ENCODE data around the gene ANO10. TPM values are rescaled to one million over a fixed set of nuclear protein-coding genes. Genes with fewer than 3 reads are reported as not detected.

The ANO10 gene
- total and polyA plus RNA-seq, 11 donors = 8.3 to 29.8 (median 15.8) TPM

DNA sequence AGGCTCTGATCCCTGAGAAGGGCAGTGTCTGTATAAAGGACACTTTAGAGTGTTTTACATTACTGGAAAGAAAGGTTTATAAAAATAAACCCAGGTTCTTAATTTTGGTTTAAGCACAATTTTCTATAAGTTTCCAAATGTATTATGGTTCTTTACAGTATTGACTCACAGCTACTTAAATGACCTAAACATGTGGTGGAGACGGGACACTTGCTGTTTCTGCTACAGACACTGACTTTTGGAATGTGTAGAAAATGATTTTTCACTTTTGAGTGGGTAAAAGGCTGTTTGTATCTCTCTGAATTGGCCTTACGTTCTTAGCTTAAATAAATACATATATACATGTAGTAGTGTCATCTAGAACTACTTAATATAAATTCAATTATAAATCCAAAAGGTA lies 280.0 kb downstream of the ANO10 start:
- no peak for ATAC-seq
- 83 to 90% (median 89%) methylated on average over 2 of the region's 2 CpGs for WGBS, 4 donors
- Histone ChIP-seq H3K4me3 (no peak overlapping the region), H3K27me3 (no peaks in the 10 kb centered on the region), H3K36me3 (peaks cover 0 to 98% (median 92%) of the 10 kb centered on the region in 9 donors), H3K9me3 (peaks cover 0 to 28% (median 23%) of the 10 kb centered on the region in 12 donors), H3K27ac (peak overlapping the region in 6 of 12 donors; percentile 3 to 42 (median 14)), H3K4me1 (peaks cover 0 to 43% (median 21%) of the 10 kb centered on the region in 12 donors)
- DNase-seq = no peak
- intact Hi-C loops (cut with DNase I) = no loop called here
- TF ChIP-seq, protein P1, sequence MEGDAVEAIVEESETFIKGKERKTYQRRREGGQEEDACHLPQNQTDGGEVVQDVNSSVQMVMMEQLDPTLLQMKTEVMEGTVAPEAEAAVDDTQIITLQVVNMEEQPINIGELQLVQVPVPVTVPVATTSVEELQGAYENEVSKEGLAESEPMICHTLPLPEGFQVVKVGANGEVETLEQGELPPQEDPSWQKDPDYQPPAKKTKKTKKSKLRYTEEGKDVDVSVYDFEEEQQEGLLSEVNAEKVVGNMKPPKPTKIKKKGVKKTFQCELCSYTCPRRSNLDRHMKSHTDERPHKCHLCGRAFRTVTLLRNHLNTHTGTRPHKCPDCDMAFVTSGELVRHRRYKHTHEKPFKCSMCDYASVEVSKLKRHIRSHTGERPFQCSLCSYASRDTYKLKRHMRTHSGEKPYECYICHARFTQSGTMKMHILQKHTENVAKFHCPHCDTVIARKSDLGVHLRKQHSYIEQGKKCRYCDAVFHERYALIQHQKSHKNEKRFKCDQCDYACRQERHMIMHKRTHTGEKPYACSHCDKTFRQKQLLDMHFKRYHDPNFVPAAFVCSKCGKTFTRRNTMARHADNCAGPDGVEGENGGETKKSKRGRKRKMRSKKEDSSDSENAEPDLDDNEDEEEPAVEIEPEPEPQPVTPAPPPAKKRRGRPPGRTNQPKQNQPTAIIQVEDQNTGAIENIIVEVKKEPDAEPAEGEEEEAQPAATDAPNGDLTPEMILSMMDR (IDR thresholded peaks at IDR 0.05) = no peak
- no peak for TF ChIP-seq POLR2A (IDR thresholded peaks at IDR 0.05)

DNA sequence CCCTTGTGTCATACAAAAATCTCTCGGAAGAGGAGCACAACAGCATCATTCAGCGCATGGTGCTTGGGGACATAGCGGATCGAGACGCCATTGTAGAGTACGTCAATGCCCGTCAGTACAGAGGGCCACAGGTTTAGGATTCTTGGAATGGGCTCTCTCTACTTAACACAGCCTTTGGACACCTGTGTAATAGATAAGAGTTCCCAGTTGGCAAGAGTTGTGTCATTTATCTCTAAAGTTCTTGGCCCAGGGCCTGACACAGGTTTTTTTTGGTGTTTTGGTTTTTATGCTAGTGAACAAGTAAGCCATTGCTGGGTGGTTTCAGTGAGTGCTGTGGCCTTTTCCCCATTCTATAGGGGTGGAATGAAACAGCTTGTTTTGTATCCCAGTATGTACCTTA lies 281.4 kb downstream of the ANO10 start:
- intact Hi-C loops (cut with DNase I) = no loop called here
- Histone ChIP-seq H3K4me1 (peaks cover 0 to 34% (median 11%) of the 10 kb centered on the region in 12 donors), H3K36me3 (peaks cover 0 to 98% (median 88%) of the 10 kb centered on the region in 9 donors), H3K27me3 (no peaks in the 10 kb centered on the region), H3K4me3 (no peak overlapping the region), H3K9me3 (peaks cover 0 to 42% (median 34%) of the 10 kb centered on the region in 12 donors), H3K27ac (no peak overlapping the region)
- DNase-seq = no peak
- 81 to 83% (median 83%) methylated on average over 7 of the region's 7 CpGs for WGBS, 4 donors
- peak in 2 of 4 donors; percentile 23 to 50 for ATAC-seq
- no peak for TF ChIP-seq POLR2A (IDR thresholded peaks at IDR 0.05)
- TF ChIP-seq, protein P1 (IDR thresholded peaks at IDR 0.05) = no peak

DNA sequence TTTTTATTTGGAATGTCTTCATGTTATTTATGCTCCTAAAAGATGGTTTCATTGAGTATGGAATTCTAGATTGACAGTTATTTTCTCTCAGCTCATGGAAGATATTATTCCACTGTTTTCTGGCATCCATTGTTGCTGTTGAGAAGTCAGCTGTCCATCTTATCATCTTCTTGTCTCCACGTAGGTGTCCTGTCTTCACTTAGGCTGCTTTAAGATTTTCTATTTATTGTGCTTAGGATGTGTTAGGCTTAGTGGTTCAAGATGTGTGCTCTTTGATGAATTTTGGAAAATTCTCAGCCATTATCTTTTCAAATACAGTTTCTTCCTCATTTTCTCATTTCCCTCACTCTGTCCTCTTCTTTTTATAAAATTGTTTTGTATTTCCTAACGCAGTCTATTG lies 283.5 kb downstream of the ANO10 start:
- intact Hi-C loops (cut with DNase I) = no loop called here
- Histone ChIP-seq H3K27ac (no peak overlapping the region), H3K36me3 (peaks cover 0 to 98% (median 88%) of the 10 kb centered on the region in 9 donors), H3K4me3 (no peak overlapping the region), H3K4me1 (peaks cover 0 to 19% (median 8%) of the 10 kb centered on the region in 12 donors), H3K27me3 (no peaks in the 10 kb centered on the region), H3K9me3 (peaks cover 0 to 46% (median 37%) of the 10 kb centered on the region in 12 donors)
- ATAC-seq (no peak), DNase-seq (no peak)
- TF ChIP-seq, protein P1 (IDR thresholded peaks at IDR 0.05) = no peak
- TF ChIP-seq POLR2A (IDR thresholded peaks at IDR 0.05) = no peak
- 89 to 96% (median 91%) methylated on average over 2 of the region's 2 CpGs for WGBS, 4 donors

DNA sequence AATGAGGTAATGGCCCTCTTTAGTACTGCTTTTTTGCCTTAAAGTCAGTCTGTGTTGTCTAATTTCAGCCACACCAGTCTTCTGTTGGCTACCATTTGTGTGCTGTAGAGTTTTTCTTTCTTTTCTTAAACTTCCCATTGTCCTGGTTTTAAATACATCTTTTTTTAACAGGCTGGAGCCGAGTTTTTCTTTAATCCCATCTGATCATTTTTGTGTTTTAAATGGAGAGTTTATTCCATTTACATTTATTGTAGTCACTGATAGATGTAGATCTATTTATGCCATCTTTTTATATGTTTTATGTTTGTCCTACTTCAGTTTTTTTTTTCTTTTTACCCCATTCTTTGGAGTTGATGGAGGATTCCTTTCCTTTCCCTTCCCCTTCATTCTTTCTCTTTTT lies 286.0 kb downstream of the ANO10 start:
- intact Hi-C loops (cut with DNase I) = no loop called here
- H3K4me1 ChIP-seq = peaks cover 0 to 12% (median 5%) of the 10 kb centered on the region in 12 donors
- H3K36me3 ChIP-seq = peaks cover 0 to 85% (median 78%) of the 10 kb centered on the region in 9 donors
- H3K27ac ChIP-seq = no peak overlapping the region
- H3K4me3 ChIP-seq = no peak overlapping the region
- WGBS, 4 donors = 98 to 100% (median 99%) methylated on average over 1 of the region's 1 CpG
- peaks cover 0 to 46% (median 37%) of the 10 kb centered on the region in 12 donors for H3K9me3 ChIP-seq
- DNase-seq (no peak), ATAC-seq (no peak)
- TF ChIP-seq, protein P1 (IDR thresholded peaks at IDR 0.05) = no peak
- no peak for TF ChIP-seq POLR2A (IDR thresholded peaks at IDR 0.05)
- no peaks in the 10 kb centered on the region for H3K27me3 ChIP-seq

Measured in heart left ventricle (tissue), 16 donors.